ENCODE data around the gene MAP2K1. TPM values are rescaled to one million over a fixed set of nuclear protein-coding genes. Genes with fewer than 3 reads are reported as not detected.
"Not testable (repeated sequence)": the region's sequence is repeated elsewhere in the genome, so short reads cannot be mapped to it uniquely, and the experiment has no call there.

Gene MAP2K1
- 10 to 100 TPM; 18.6 to 29.8 (median 21.2) TPM for polyA plus RNA-seq
- long read RNA-seq, donor 1: 0 reads
- long read RNA-seq, donor 2, partial matches to known transcripts: 0 of 2 reads
- long read RNA-seq, donor 2, other reads (novel, unspliced or antisense): 0 of 2 reads
- long read RNA-seq, donor 3, partial matches to known transcripts: 0 of 1 reads
- long read RNA-seq, donor 3, other reads (novel, unspliced or antisense): 0 of 1 reads
- long read RNA-seq, donor 4: 0 reads
- long read RNA-seq, donor 5, partial matches to known transcripts: 982 of 1,244 reads
- long read RNA-seq, donor 5, other reads (novel, unspliced or antisense): 261 of 1,244 reads
- long read RNA-seq, donor 6, partial matches to known transcripts: 0 of 4 reads
- long read RNA-seq, donor 6, other reads (novel, unspliced or antisense): 0 of 4 reads
- long read RNA-seq, donor 7, transcript MAP2K1-201 (11 exons, 3,410 nt): major isoform, 12 of 4,734 reads
- long read RNA-seq, donor 7, partial matches to known transcripts: 4,441 of 4,734 reads
- long read RNA-seq, donor 7, other reads (novel, unspliced or antisense): 281 of 4,734 reads
- long read RNA-seq, donor 8, partial matches to known transcripts: 12 of 13 reads
- long read RNA-seq, donor 8, other reads (novel, unspliced or antisense): 0 of 13 reads
- long read RNA-seq, donor 9, partial matches to known transcripts: 301 of 439 reads
- long read RNA-seq, donor 9, other reads (novel, unspliced or antisense): 137 of 439 reads
- long read RNA-seq, donor 10, transcript MAP2K1-201 (11 exons, 3,410 nt): major isoform, 12 of 2,927 reads
- long read RNA-seq, donor 10, partial matches to known transcripts: 2,730 of 2,927 reads
- long read RNA-seq, donor 10, other reads (novel, unspliced or antisense): 185 of 2,927 reads

GRCh38 chr15:66386204-66387123, at the start of gene MAP2K1:
TSS of gene MAP2K1 (plus strand) at chr15:66386912. CDS start at chr15:66387348, 436 bp downstream.
- H3K27me3 ChIP-seq (ENCODE audit: control insufficient read depth in 3 of 3, insufficient read depth in 3 of 3, low read length in 3 of 3): no peaks in the 10 kb centered on the region
- peak within 1 kb of the TSS; percentile 74 to 97 (median 95) for H3K27ac ChIP-seq (ENCODE audit: low read depth in 1 of 3, low read length in 2 of 3)
- peak within 1 kb of the TSS; percentile 66 to 94 (median 88) for H3K4me3 ChIP-seq (ENCODE audit: low read depth in 1 of 3, low read length in 3 of 3)
- 3 to 4% (median 3%) methylated on average over 44 to 69 of the region's 69 CpGs for WGBS, 3 donors
- peaks cover 0 to 3% (median 0%) of the 10 kb centered on the region in 3 donors for H3K36me3 ChIP-seq (ENCODE audit: control insufficient read depth in 3 of 3, insufficient read depth in 2 of 3, low read depth in 1 of 3, low read length in 3 of 3)
- H3K4me1 ChIP-seq (ENCODE audit: control insufficient read depth in 3 of 3, insufficient read depth in 2 of 3, low read depth in 1 of 3, low read length in 2 of 3): peaks cover 3 to 17% (median 10%) of the 10 kb centered on the region in 3 donors
- DNase-seq (peak; percentile 98 to 99), FAIRE-seq (no peak)
- no peaks in the 10 kb centered on the region for H3K9me3 ChIP-seq (ENCODE audit: control insufficient read depth in 2 of 2, insufficient read depth in 1 of 2, low read depth in 1 of 2, low read length in 1 of 2)

DNA sequence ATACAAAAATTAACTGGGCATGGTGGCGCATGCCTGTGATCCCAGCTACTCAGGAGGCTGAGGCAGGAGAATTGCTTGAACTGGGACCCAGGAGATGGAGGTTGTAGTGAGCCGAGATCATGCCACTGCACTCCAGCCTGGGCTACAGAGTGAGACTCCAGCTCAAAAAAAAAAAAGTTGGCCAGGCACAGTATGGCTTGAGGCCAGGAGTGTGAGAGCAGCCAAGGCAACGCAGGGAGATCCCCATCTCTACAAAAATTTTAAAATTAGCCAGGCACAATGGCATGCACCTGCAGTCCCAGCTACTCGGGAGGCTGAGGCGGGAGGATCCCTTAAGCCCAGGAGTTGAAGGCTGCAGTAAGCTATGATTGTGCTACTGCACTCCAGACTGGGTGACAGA, 38.2 kb upstream of the MAP2K1 start:
- H3K27ac ChIP-seq (ENCODE audit: low read depth in 1 of 3, low read length in 2 of 3); H3K4me1 ChIP-seq (ENCODE audit: control insufficient read depth in 3 of 3, insufficient read depth in 2 of 3, low read depth in 1 of 3, low read length in 2 of 3); FAIRE-seq; DNase-seq; H3K4me3 ChIP-seq (ENCODE audit: low read depth in 1 of 3, low read length in 3 of 3); H3K27me3 ChIP-seq (ENCODE audit: control insufficient read depth in 3 of 3, insufficient read depth in 3 of 3, low read length in 3 of 3); H3K9me3 ChIP-seq (ENCODE audit: control insufficient read depth in 2 of 2, insufficient read depth in 1 of 2, low read depth in 1 of 2, low read length in 1 of 2): not testable (repeated sequence)
- WGBS, 3 donors: 72 to 78% (median 75%) methylated on average over 5 of the region's 5 CpGs
- H3K36me3 ChIP-seq (ENCODE audit: control insufficient read depth in 3 of 3, insufficient read depth in 2 of 3, low read depth in 1 of 3, low read length in 3 of 3): peaks cover 0 to 27% (median 3%) of the 10 kb centered on the region in 3 donors

DNA sequence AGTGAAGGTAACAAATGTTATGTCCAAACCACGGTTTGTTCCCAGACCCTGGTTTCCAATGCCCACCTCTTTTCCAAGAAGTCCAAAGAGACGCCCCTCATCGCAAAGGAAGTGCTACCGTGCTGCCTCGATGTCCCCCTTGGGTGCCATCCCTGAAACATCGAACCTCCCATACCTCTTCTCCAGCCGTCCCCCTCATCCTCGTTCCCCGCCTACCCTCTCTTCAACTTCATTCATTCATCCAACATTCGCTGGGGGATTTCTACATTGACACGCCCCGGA, 30.7 kb upstream of the MAP2K1 start:
- FAIRE-seq (no peak), DNase-seq (no peak)
- Histone ChIP-seq H3K9me3 (ENCODE audit: control insufficient read depth in 2 of 2, insufficient read depth in 1 of 2, low read depth in 1 of 2, low read length in 1 of 2) (no peaks in the 10 kb centered on the region), H3K4me1 (ENCODE audit: control insufficient read depth in 3 of 3, insufficient read depth in 2 of 3, low read depth in 1 of 3, low read length in 2 of 3) (peaks cover 0 to 6% (median 0%) of the 10 kb centered on the region in 3 donors), H3K36me3 (ENCODE audit: control insufficient read depth in 3 of 3, insufficient read depth in 2 of 3, low read depth in 1 of 3, low read length in 3 of 3) (peaks cover 0 to 6% (median 0%) of the 10 kb centered on the region in 3 donors), H3K27ac (ENCODE audit: low read depth in 1 of 3, low read length in 2 of 3) (peak overlapping the region in 2 of 3 donors; percentile 37 to 74), H3K4me3 (ENCODE audit: low read depth in 1 of 3, low read length in 3 of 3) (peak overlapping the region; percentile 50 to 66 (median 52)), H3K27me3 (ENCODE audit: control insufficient read depth in 3 of 3, insufficient read depth in 3 of 3, low read length in 3 of 3) (no peaks in the 10 kb centered on the region)
- WGBS, 3 donors: 2% methylated on average over 12 of the region's 12 CpGs

- no peaks in the 10 kb centered on the region for H3K27me3 ChIP-seq (ENCODE audit: control insufficient read depth in 3 of 3, insufficient read depth in 3 of 3, low read length in 3 of 3)
- H3K4me1 ChIP-seq (ENCODE audit: control insufficient read depth in 3 of 3, insufficient read depth in 2 of 3, low read depth in 1 of 3, low read length in 2 of 3): peaks cover 0 to 6% (median 0%) of the 10 kb centered on the region in 3 donors
- peak within 1 kb of the TSS in 2 of 3 donors; percentile 37 to 74 for H3K27ac ChIP-seq (ENCODE audit: low read depth in 1 of 3, low read length in 2 of 3)
- WGBS, 3 donors: 4 to 6% (median 5%) methylated on average over 51 of the region's 51 CpGs
- H3K9me3 ChIP-seq (ENCODE audit: control insufficient read depth in 2 of 2, insufficient read depth in 1 of 2, low read depth in 1 of 2, low read length in 1 of 2): no peaks in the 10 kb centered on the region
- H3K4me3 ChIP-seq (ENCODE audit: low read depth in 1 of 3, low read length in 3 of 3): peak within 1 kb of the TSS; percentile 50 to 66 (median 52)
- FAIRE-seq: no peak
- peak; percentile 95 to 97 for DNase-seq
- peaks cover 0 to 6% (median 0%) of the 10 kb centered on the region in 3 donors for H3K36me3 ChIP-seq (ENCODE audit: control insufficient read depth in 3 of 3, insufficient read depth in 2 of 3, low read depth in 1 of 3, low read length in 3 of 3)
Measured at GRCh38 chr15:66356359-66357236, 30.1 kb upstream of the MAP2K1 start, which contains the start of gene TIPIN. TSS of gene TIPIN (minus strand) at chr15:66356685. CDS start at chr15:66352947, 3,738 bp downstream.

GRCh38 chr15:66359740-66360139, 27.0 kb upstream of the MAP2K1 start:
- H3K27me3 ChIP-seq (ENCODE audit: control insufficient read depth in 3 of 3, insufficient read depth in 3 of 3, low read length in 3 of 3): no peaks in the 10 kb centered on the region
- FAIRE-seq: no peak
- H3K9me3 ChIP-seq (ENCODE audit: control insufficient read depth in 2 of 2, insufficient read depth in 1 of 2, low read depth in 1 of 2, low read length in 1 of 2): no peaks in the 10 kb centered on the region
- 34 to 68% (median 52%) methylated on average over 7 of the region's 7 CpGs for WGBS, 3 donors
- H3K4me1 ChIP-seq (ENCODE audit: control insufficient read depth in 3 of 3, insufficient read depth in 2 of 3, low read depth in 1 of 3, low read length in 2 of 3): peaks cover 0 to 6% (median 0%) of the 10 kb centered on the region in 3 donors
- DNase-seq: peak; percentile 84 to 88
- no peak overlapping the region for H3K4me3 ChIP-seq (ENCODE audit: low read depth in 1 of 3, low read length in 3 of 3)
- H3K36me3 ChIP-seq (ENCODE audit: control insufficient read depth in 3 of 3, insufficient read depth in 2 of 3, low read depth in 1 of 3, low read length in 3 of 3): no peaks in the 10 kb centered on the region
- peak overlapping the region in 2 of 3 donors; percentile 66 to 81 for H3K27ac ChIP-seq (ENCODE audit: low read depth in 1 of 3, low read length in 2 of 3)

- DNase-seq; H3K27ac ChIP-seq (ENCODE audit: low read depth in 1 of 3, low read length in 2 of 3); H3K9me3 ChIP-seq (ENCODE audit: control insufficient read depth in 2 of 2, insufficient read depth in 1 of 2, low read depth in 1 of 2, low read length in 1 of 2); H3K4me3 ChIP-seq (ENCODE audit: low read depth in 1 of 3, low read length in 3 of 3); H3K27me3 ChIP-seq (ENCODE audit: control insufficient read depth in 3 of 3, insufficient read depth in 3 of 3, low read length in 3 of 3); H3K36me3 ChIP-seq (ENCODE audit: control insufficient read depth in 3 of 3, insufficient read depth in 2 of 3, low read depth in 1 of 3, low read length in 3 of 3); H3K4me1 ChIP-seq (ENCODE audit: control insufficient read depth in 3 of 3, insufficient read depth in 2 of 3, low read depth in 1 of 3, low read length in 2 of 3); FAIRE-seq: not testable (repeated sequence)
- 82 to 86% (median 85%) methylated on average over 15 of the region's 15 CpGs for WGBS, 3 donors
Measured at GRCh38 chr15:66361745-66362460, 24.8 kb upstream of the MAP2K1 start.

- H3K9me3 ChIP-seq (ENCODE audit: control insufficient read depth in 2 of 2, insufficient read depth in 1 of 2, low read depth in 1 of 2, low read length in 1 of 2): no peaks in the 10 kb centered on the region
- H3K27ac ChIP-seq (ENCODE audit: low read depth in 1 of 3, low read length in 2 of 3): no peak overlapping the region
- no peaks in the 10 kb centered on the region for H3K36me3 ChIP-seq (ENCODE audit: control insufficient read depth in 3 of 3, insufficient read depth in 2 of 3, low read depth in 1 of 3, low read length in 3 of 3)
- no peak overlapping the region for H3K4me3 ChIP-seq (ENCODE audit: low read depth in 1 of 3, low read length in 3 of 3)
- no peak for FAIRE-seq
- 94 to 100% (median 99%) methylated on average over 1 of the region's 1 CpG for WGBS, 3 donors
- H3K27me3 ChIP-seq (ENCODE audit: control insufficient read depth in 3 of 3, insufficient read depth in 3 of 3, low read length in 3 of 3): no peaks in the 10 kb centered on the region
- peaks cover 0 to 6% (median 0%) of the 10 kb centered on the region in 3 donors for H3K4me1 ChIP-seq (ENCODE audit: control insufficient read depth in 3 of 3, insufficient read depth in 2 of 3, low read depth in 1 of 3, low read length in 2 of 3)
- no peak for DNase-seq
Measured at GRCh38 chr15:66362776-66363175, 23.9 kb upstream of the MAP2K1 start.

All from small intestine (tissue), 16 donors.